HEK293 (cell line): Measurements from ENCODE around the gene DEAF1.

Source experiments
- CTCF ChIA-PET: fragments of 350-600 bp; formaldehyde crosslinking; extraction: SDS; loops from one replicate; lab custom pipeline; 2021; ENCODE audit warnings: antibody characterized with exemption; lab: Yijun Ruan, JAX
- POLR2A ChIA-PET: fragments of 300-600 bp; formaldehyde crosslinking; extraction: SDS; loops from one replicate; lab custom pipeline; 2020; ENCODE audit warnings: antibody characterized with exemption, inconsistent platforms; lab: Yijun Ruan, JAX
- H3K27ac ChIP-seq: fragments of 200-500 bp; sonication (Bioruptor generic); 2 replicates; pipeline ENCODE4 v1.5.1; 2014; ENCODE audit warnings: low read depth, low read length, control low read depth, inconsistent platforms; ENCODE audit errors: extremely low read depth
- H3K36me3 ChIP-seq, 2 experiments: fragments of 200-500 bp in 1 of 2; sonication (Bioruptor generic) in 1 of 2; 1 replicate in 1 of 2; 2 replicates in 1 of 2; pipeline ENCODE4 v1.5.1; 2014 to 2017; ENCODE audit warnings: inconsistent platforms in 2 of 2, low read length in 2 of 2; ENCODE audit not compliant: control insufficient read depth in 2 of 2, insufficient read depth in 1 of 2
- H3K4me1 ChIP-seq: fragments of 200-500 bp; sonication (Bioruptor generic); 2 replicates; pipeline ENCODE4 v1.5.1; 2014; ENCODE audit warnings: mild to moderate bottlenecking, low read length, inconsistent platforms; ENCODE audit not compliant: control insufficient read depth, insufficient read depth
- H3K4me3 ChIP-seq: 2 replicates; pipeline ENCODE4 v1.5.1; 2011; ENCODE audit warnings: low read depth, mild to moderate bottlenecking, control low read depth, low read length, moderate library complexity
- H3K9me3 ChIP-seq: fragments of 200-500 bp; sonication (Bioruptor generic); 2 replicates; pipeline ENCODE4 v1.5.1; 2014; ENCODE audit warnings: low read depth, low read length, inconsistent platforms; ENCODE audit not compliant: control insufficient read depth, insufficient read depth
- GLIS2 ChIP-seq: fragments of 450-650 bp; formaldehyde crosslinking; IDR thresholded peaks from 2 replicates; pipeline ENCODE4 v1.5.1; 2016; ENCODE audit warnings: missing biosample characterization, missing genetic modification characterization
- KLF9 ChIP-seq: fragments of 450-650 bp; formaldehyde crosslinking; IDR thresholded peaks from 2 replicates; pipeline ENCODE4 v1.5.1; 2016; ENCODE audit warnings: missing biosample characterization, missing genetic modification characterization, low read depth
- SCRT1 ChIP-seq: fragments of 450-650 bp; formaldehyde crosslinking; IDR thresholded peaks from 2 replicates; pipeline ENCODE4 v1.5.1; 2016; ENCODE audit warnings: missing biosample characterization, missing genetic modification characterization, borderline replicate concordance
- SCRT2 ChIP-seq: fragments of 450-650 bp; formaldehyde crosslinking; IDR thresholded peaks from 2 replicates; pipeline ENCODE4 v1.5.1; 2016; ENCODE audit warnings: missing biosample characterization, missing genetic modification characterization
- TCF7L2 ChIP-seq: IDR thresholded peaks from 2 replicates; pipeline ENCODE4 v1.6.1; 2011; ENCODE audit warnings: low read depth, mild to moderate bottlenecking, inconsistent platforms, low read length, moderate library complexity, borderline replicate concordance
- ZBTB1 ChIP-seq: fragments of 450-650 bp; formaldehyde crosslinking; IDR thresholded peaks from 2 replicates; pipeline ENCODE4 v1.5.1; 2016; ENCODE audit warnings: missing biosample characterization, missing genetic modification characterization
- ZBTB44 ChIP-seq: fragments of 450-650 bp; IDR thresholded peaks from 2 replicates; pipeline ENCODE4 v1.5.1; 2018; ENCODE audit warnings: missing biosample characterization, mild to moderate bottlenecking, missing genetic modification characterization
- ZEB2 ChIP-seq: fragments of 450-650 bp; formaldehyde crosslinking; IDR thresholded peaks from 2 replicates; pipeline ENCODE4 v1.5.1; 2016; ENCODE audit warnings: missing biosample characterization, missing genetic modification characterization
- ZNF146 ChIP-seq: fragments of 450-650 bp; formaldehyde crosslinking; IDR thresholded peaks from 2 replicates; pipeline ENCODE4 v1.5.1; 2016; ENCODE audit warnings: missing biosample characterization, missing genetic modification characterization
- ZNF155 ChIP-seq: fragments of 450-650 bp; formaldehyde crosslinking; IDR thresholded peaks from 2 replicates; pipeline ENCODE4 v1.5.1; 2016; ENCODE audit warnings: missing biosample characterization, missing genetic modification characterization
- ZNF16 ChIP-seq: fragments of 450-650 bp; formaldehyde crosslinking; IDR thresholded peaks from 2 replicates; pipeline ENCODE4 v1.5.1; 2016; ENCODE audit warnings: low read depth, missing biosample characterization, missing genetic modification characterization
- ZNF174 ChIP-seq: fragments of 450-650 bp; formaldehyde crosslinking; IDR thresholded peaks from 2 replicates; pipeline ENCODE4 v1.5.0; 2017; ENCODE audit warnings: missing biosample characterization, mild to moderate bottlenecking, missing genetic modification characterization
- ZNF19 ChIP-seq: fragments of 450-650 bp; formaldehyde crosslinking; IDR thresholded peaks from 2 replicates; pipeline ENCODE4; 2016; ENCODE audit warnings: missing biosample characterization, missing genetic modification characterization, low read depth
- ZNF426 ChIP-seq: fragments of 450-650 bp; formaldehyde crosslinking; IDR thresholded peaks from 2 replicates; pipeline ENCODE4 v1.5.1; 2017; ENCODE audit warnings: missing biosample characterization, missing genetic modification characterization, mild to moderate bottlenecking, inconsistent platforms, moderate library complexity
- ZNF501 ChIP-seq: fragments of 450-650 bp; formaldehyde crosslinking; IDR thresholded peaks from 2 replicates; pipeline ENCODE4 v1.5.1; 2016; ENCODE audit warnings: missing biosample characterization, missing genetic modification characterization
- ZNF549 ChIP-seq: fragments of 450-650 bp; IDR thresholded peaks from 2 replicates; pipeline ENCODE4 v1.5.1; 2018; ENCODE audit warnings: missing biosample characterization, missing genetic modification characterization, mild to moderate bottlenecking, inconsistent platforms, moderate library complexity
- ZNF692 ChIP-seq: fragments of 450-650 bp; formaldehyde crosslinking; IDR thresholded peaks from 2 replicates; pipeline ENCODE4 v1.5.1; 2016; ENCODE audit warnings: missing biosample characterization, missing genetic modification characterization
- ZNF76 ChIP-seq: fragments of 450-650 bp; formaldehyde crosslinking; IDR thresholded peaks from 2 replicates; pipeline ENCODE4; 2016; ENCODE audit warnings: low read depth, missing biosample characterization, missing genetic modification characterization, borderline replicate concordance
- ZSCAN30 ChIP-seq: fragments of 450-650 bp; IDR thresholded peaks from 2 replicates; pipeline ENCODE4 v1.5.1; 2018; ENCODE audit warnings: missing biosample characterization, mild to moderate bottlenecking, missing genetic modification characterization, moderate library complexity
- ZSCAN4 ChIP-seq: fragments of 450-650 bp; formaldehyde crosslinking; IDR thresholded peaks from 2 replicates; pipeline ENCODE4 v1.5.1; 2017; ENCODE audit warnings: missing biosample characterization, missing genetic modification characterization
- ZXDB ChIP-seq: fragments of 450-650 bp; formaldehyde crosslinking; IDR thresholded peaks from 2 replicates; pipeline ENCODE4 v1.5.1; 2016; ENCODE audit warnings: missing biosample characterization, missing genetic modification characterization
- TF ChIP-seq, protein P1 (sequence below): fragments of 450-650 bp; formaldehyde crosslinking; IDR thresholded peaks from 2 replicates; pipeline ENCODE4 v1.5.1; 2017; ENCODE audit warnings: missing biosample characterization, missing genetic modification characterization

The DEAF1 gene

DNA sequence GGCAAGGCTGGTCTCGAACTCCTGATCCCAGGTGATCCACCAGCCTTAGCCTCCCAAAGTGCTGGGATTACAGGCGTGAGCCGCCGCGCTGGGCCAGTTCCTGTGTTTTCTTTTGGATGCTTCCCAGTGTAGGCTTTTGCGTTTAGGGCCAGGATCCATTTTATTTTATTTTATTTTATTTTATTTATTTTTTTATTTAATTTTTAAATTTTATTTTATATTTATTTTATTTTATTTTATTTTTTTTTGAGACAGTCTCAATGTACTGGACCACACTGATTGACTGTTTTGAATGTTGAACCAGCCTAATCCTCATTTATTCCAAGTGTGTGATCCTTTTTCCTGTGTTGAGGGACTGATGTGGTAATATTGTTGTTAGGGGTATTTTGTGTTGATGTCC, 19.4 kb upstream of the DEAF1 start (continued):
- TF ChIP-seq, protein P1, sequence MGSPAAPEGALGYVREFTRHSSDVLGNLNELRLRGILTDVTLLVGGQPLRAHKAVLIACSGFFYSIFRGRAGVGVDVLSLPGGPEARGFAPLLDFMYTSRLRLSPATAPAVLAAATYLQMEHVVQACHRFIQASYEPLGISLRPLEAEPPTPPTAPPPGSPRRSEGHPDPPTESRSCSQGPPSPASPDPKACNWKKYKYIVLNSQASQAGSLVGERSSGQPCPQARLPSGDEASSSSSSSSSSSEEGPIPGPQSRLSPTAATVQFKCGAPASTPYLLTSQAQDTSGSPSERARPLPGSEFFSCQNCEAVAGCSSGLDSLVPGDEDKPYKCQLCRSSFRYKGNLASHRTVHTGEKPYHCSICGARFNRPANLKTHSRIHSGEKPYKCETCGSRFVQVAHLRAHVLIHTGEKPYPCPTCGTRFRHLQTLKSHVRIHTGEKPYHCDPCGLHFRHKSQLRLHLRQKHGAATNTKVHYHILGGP (tag by site-specific recombination), result no peak
- TF ChIP-seq TCF7L2 (no peak), ZSCAN30 (tag by site-specific recombination) (no peak), ZNF19 (tag by site-specific recombination) (no peak), ZSCAN4 (no peak)

DNA sequence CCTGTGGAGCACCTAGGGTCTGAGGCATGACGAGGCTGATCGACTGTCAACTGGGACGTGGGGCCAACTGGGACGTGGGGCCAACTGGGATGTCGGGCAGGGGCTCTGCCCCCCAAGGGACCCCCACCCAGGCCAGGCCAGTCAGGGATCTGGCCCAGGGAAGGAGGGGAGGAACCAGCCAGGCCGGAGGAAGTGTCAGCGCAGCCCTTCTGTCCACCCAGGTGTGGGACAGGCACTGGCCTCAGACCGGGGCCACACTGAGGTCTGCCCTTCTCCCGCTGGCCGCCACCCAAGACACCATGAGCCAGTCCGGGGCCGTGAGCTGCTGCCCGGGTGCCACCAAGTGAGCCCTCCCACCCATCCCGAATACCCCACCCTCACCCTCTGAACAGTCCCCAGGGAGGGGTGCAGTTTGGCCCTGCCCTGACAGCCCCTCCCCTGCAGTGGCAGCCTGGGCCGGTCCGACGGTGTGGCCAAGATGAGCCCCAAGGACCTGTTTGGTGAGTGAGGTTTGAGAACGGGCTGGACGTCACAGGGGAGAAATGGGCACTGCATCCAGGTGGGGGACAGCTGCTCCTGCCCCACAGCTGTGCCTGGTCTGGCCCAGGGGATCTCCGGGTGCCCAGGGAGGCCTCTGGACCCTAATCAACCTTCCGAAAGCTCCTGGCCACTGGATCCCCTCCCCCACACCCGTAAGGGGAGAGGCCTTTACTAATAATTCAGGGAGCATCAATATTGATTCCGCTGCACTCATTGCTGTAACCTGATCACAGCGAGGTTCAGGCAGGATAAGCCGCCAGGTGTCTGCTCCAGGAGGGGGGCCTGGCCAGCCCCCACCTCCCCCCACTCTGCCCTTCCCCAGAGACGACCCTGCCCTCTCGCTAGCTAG, 14.3 kb upstream of the DEAF1 start:
- POLR2A ChIA-PET, result interaction anchor here (1.3 kb wide), 1 partner anchor 14 kb away, joined by 4 read pairs; the partner anchor contains the start of genes DEAF1 and TMEM80
- TF ChIP-seq ZNF146 (tag by site-specific recombination), result no peak
- no peak for TF ChIP-seq ZNF549 (tag by site-specific recombination)
- no peak for TF ChIP-seq SCRT1 (tag by site-specific recombination)
- TF ChIP-seq, protein P1 (tag by site-specific recombination), result no peak
- TF ChIP-seq ZNF155 (tag by site-specific recombination), result no peak
- TF ChIP-seq ZBTB44, result no peak
- no peak for TF ChIP-seq ZBTB1
- TF ChIP-seq ZSCAN30 (tag by site-specific recombination), result no peak
- no peak for TF ChIP-seq ZNF76
- TF ChIP-seq KLF9 (tag by site-specific recombination), result no peak
- TF ChIP-seq GLIS2 (tag by site-specific recombination), result no peak
- TF ChIP-seq SCRT2, result no peak
- TF ChIP-seq ZEB2 (tag by site-specific recombination), result no peak
- no peak for TF ChIP-seq ZNF16
- no peak for TF ChIP-seq ZXDB (tag by site-specific recombination)
- TF ChIP-seq ZNF501, result no peak
- TF ChIP-seq ZNF174, result no peak
- TF ChIP-seq ZNF426 (tag by site-specific recombination), result no peak
- no peak for TF ChIP-seq ZNF692

More for the DNA sequence above, 14.3 kb upstream of the DEAF1 start:
- CTCF ChIA-PET, result no interaction called here
- Histone ChIP-seq H3K4me3 (no peak overlapping the region), H3K36me3 (peaks cover 0 to 6% of the 10 kb centered on the region in 2 experiments; a peak in 1 of 3 replicates), H3K4me1 (no peaks in the 10 kb centered on the region), H3K27ac (no peak overlapping the region), H3K9me3 (no peaks in the 10 kb centered on the region)
